HCT116 (cell line): Measurements from ENCODE around the gene HIVEP3.

Experiments
- CTCF ChIP-seq, 3 experiments: fragments of 200-600 bp in 1 of 3; sonication (generic) in 1 of 3; IDR thresholded peaks in 2 of 3; conservative IDR thresholded peaks in 1 of 3; 2 replicates each; pipeline ENCODE4 v1.5.1; 2012 to 2017; ENCODE audit warnings: low read depth in 2 of 3, low read length in 2 of 3, antibody characterized with exemption in 1 of 3, borderline replicate concordance in 1 of 3, control low read depth in 1 of 3, mild to moderate bottlenecking in 1 of 3, mixed read lengths in 1 of 3, mixed run types in 1 of 3, moderate library complexity in 1 of 3; ENCODE audit not compliant: insufficient read depth in 1 of 3
- EGR1 ChIP-seq: IDR thresholded peaks from 2 replicates; pipeline ENCODE4 v1.6.1; 2012; ENCODE audit warnings: low read depth
- ELF1 ChIP-seq: IDR thresholded peaks from 2 replicates; pipeline ENCODE4 v1.6.1; 2012; ENCODE audit warnings: low read depth, borderline replicate concordance
- EZH2 ChIP-seq: fragments of 200-600 bp; sonication (generic); IDR thresholded peaks from 2 replicates; pipeline ENCODE4 v1.6.1; 2017; ENCODE audit warnings: antibody characterized with exemption, mixed run types
- YY1 ChIP-seq: IDR thresholded peaks from 2 replicates; pipeline ENCODE4 v1.6.1; 2011; ENCODE audit warnings: low read length, low read depth, moderate library complexity, mild to moderate bottlenecking; ENCODE audit not compliant: insufficient replicate concordance; ENCODE audit errors: extremely low read depth
- ZNF274 ChIP-seq: fragments of 200-500 bp; sonication (Bioruptor generic); IDR thresholded peaks from 2 replicates; pipeline ENCODE4 v1.6.1; 2014; ENCODE audit warnings: mild to moderate bottlenecking, low read depth, low read length, inconsistent platforms

- TF ChIP-seq CTCF (IDR thresholded peaks at IDR 0.05 in 2 of 3, conservative IDR thresholded peaks at IDR 0.05 in 1 of 3; ENCODE audit: borderline replicate concordance in 1 of 3, insufficient read depth in 1 of 3, low read depth in 2 of 3, low read length in 2 of 3) (no peak), EZH2 (no peak), ZNF274 (no peak), EGR1 (no peak), ELF1 (no peak), YY1 (no peak)
These were observed 6.2 kb upstream of the HIVEP3 start for GRCh38 chr1:41924911-41925310.
